Thyroid gland (tissue), 4 donors: ENCODE data around the gene IGF2BP3.

Source experiments
- CTCF ChIP-seq, 6 experiments: fragments of 200-600 bp in 3 of 6; fragments of 450-650 bp in 3 of 6; sonication (generic) in 3 of 6; IDR thresholded peaks; one replicate each; pipeline ENCODE4 v1.5.1; 2016 to 2019; ENCODE audit warnings: antibody characterized with exemption in 6 of 6, mild to moderate bottlenecking in 2 of 6, inconsistent platforms in 1 of 6, moderate library complexity in 1 of 6
- POLR2A ChIP-seq, 2 donors: fragments of 450-650 bp; IDR thresholded peaks; one replicate each; pipeline ENCODE4 v1.6.1; 2017; ENCODE audit warnings: antibody characterized with exemption in 2 of 2, mild to moderate bottlenecking in 2 of 2, moderate library complexity in 1 of 2

GRCh38 chr7:23474829-23475575 lies 4.7 kb upstream of the IGF2BP3 start:
- TF ChIP-seq CTCF (IDR thresholded peaks at IDR 0.05): no peak
- TF ChIP-seq POLR2A (IDR thresholded peaks at IDR 0.05): no peak
